GM19035 (cell line): ENCODE data around the gene CXCL9.
"Not testable (repeated sequence)": the region's sequence is repeated elsewhere in the genome, so short reads cannot be mapped to it uniquely, and the experiment has no call there.

Source experiments
- ATAC-seq: cut with Tn5 transposase; IDR thresholded peaks from one replicate; pipeline ENCODE4 v1.9.1; 2021; ENCODE audit not compliant: unreplicated experiment

Gene CXCL9

DNA sequence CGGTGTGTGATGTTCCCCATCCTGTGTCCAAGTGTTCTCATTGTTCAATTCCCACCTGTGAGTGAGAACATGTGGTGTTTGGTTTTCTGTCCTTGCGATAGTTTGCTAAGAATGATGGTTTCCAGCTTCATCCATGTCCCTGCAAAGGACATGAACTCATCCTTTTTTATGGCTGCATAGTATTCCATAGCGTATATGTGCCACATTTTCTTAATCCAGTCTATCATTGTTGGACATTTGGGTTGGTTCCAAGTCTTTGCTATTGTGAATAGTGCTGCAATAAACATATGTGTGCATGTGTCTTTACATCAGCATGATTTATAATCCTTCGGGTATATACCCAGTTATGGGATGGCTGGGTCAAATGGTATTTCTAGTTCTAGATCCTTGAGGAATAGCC is 45.2 kb downstream of the CXCL9 start:
- not testable (repeated sequence) for ATAC-seq

DNA sequence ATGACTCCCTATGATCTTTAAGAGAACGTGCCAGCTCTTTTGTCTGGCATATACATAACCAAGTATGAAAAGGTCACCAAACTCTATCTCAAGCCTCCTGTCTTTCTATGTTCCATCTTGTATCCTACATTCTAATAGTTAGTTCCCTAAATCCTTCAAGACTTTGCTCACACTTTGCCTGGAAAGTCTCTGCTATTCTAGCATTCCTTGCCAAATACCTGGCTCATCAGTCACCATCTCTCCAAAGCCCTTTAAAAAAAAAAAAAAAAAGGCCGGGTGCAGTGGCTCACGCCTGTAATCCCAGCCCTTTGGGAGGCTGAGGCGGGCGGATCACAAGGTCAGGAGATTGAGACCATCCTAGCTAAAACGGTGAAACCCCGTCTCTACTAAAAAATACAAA is 48.8 kb downstream of the CXCL9 start:
- not testable (repeated sequence) for ATAC-seq

DNA sequence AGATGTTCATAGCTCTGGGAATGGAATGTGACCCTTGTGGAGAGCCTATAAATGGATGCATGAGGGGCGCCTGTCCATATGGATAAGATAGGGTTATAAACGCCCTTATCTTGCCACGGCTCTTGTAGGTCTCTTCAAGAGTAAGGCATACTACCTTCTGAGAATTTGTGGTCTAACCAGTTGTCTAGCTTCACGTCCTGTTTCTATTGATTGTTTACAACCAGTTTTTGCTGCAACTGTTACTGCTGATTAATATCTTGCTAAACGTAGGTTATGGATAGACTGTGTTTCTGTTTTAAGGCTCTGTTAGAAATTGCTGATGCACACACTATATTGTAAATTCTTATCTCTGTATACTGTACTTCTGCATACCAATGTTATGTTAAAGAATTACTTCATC is 52.5 kb downstream of the CXCL9 start:
- not testable (repeated sequence) for ATAC-seq

DNA sequence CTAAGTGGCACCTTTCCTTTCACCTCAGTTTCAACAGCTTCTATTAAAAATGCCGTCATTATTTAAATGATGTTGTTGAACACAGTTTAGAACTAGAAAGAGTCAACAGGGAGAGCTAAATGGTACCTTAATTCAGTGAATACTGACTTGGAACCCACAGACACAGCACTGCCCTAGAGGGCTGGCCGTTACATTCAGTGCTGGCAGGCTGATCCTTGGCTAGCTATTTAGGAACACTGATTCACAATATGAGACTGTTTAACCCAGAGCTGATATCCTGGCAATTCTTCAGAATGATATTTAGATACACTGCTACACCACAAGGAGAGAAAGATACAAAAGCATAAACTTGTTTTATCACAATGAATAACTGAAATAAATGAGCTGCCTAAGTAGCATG is 53.8 kb downstream of the CXCL9 start:
- no peak for ATAC-seq
